Head of caudate nucleus (tissue), 42 donors: ENCODE measurements around the gene DOK7.

Experiments used
- DNase-seq, 42 donors: peaks; one replicate each; pipeline versions ENCODE4 v3.0.0 to v3.0.0-alpha.2; 2020 to 2021; ENCODE audit warnings: mixed read lengths in 7 of 42
- intact Hi-C: fragments of 100-400 bp; cut with DNase I; formaldehyde crosslinking; loops from one replicate; pipeline ENCODE4 v1.15.0; 2022

Gene DOK7

GRCh38 chr4:3424522-3425095 is 38.5 kb upstream of the DOK7 start:
- no peak for DNase-seq
- intact Hi-C loops, result no loop called here

- no peak for DNase-seq
- intact Hi-C loops, result no loop called here
Observed at GRCh38 chr4:3426465-3427133, 36.5 kb upstream of the DOK7 start.

GRCh38 chr4:3427134-3427476 is 36.0 kb upstream of the DOK7 start:
- intact Hi-C loops, result no loop called here
- DNase-seq, result no peak

- intact Hi-C loops, result no loop called here
- no peak for DNase-seq
Observed at GRCh38 chr4:3427706-3428446, 35.2 kb upstream of the DOK7 start.

- DNase-seq, result no peak
- intact Hi-C loops, result no loop called here
Observed at GRCh38 chr4:3429651-3430050, 33.5 kb upstream of the DOK7 start.

GRCh38 chr4:3430524-3430923 is 32.6 kb upstream of the DOK7 start:
- no peak for DNase-seq
- intact Hi-C loops, result no loop called here

- no peak for DNase-seq
- intact Hi-C loops, result no loop called here
Observed at GRCh38 chr4:3431446-3431993, 31.6 kb upstream of the DOK7 start.

GRCh38 chr4:3432381-3432790 is 30.7 kb upstream of the DOK7 start:
- intact Hi-C loops, result no loop called here
- peak in 1 of 42 donors; percentile 1 for DNase-seq

GRCh38 chr4:3433138-3433869 is 29.8 kb upstream of the DOK7 start:
- DNase-seq, result no peak

GRCh38 chr4:3434881-3435685 is 28.0 kb upstream of the DOK7 start:
- DNase-seq, result no peak

More at GRCh38 chr4:3433138-3433869, 29.8 kb upstream of the DOK7 start:
- intact Hi-C loops, result no loop called here

GRCh38 chr4:3435686-3435956 is 27.5 kb upstream of the DOK7 start:
- no peak for DNase-seq
- intact Hi-C loops, result no loop called here

More at GRCh38 chr4:3434881-3435685, 28.0 kb upstream of the DOK7 start:
- intact Hi-C loops, result no loop called here

- intact Hi-C loops, result no loop called here
- no peak for DNase-seq
Observed at GRCh38 chr4:3436048-3436797, 26.9 kb upstream of the DOK7 start.

GRCh38 chr4:3436798-3437581 is 26.1 kb upstream of the DOK7 start:
- intact Hi-C loops, result no loop called here
- DNase-seq, result peak in 28 of 42 donors; percentile 23 to 84 (median 58)

GRCh38 chr4:3437582-3437936 is 25.5 kb upstream of the DOK7 start:
- intact Hi-C loops, result no loop called here
- DNase-seq, result no peak

GRCh38 chr4:3437998-3438846 is 24.9 kb upstream of the DOK7 start:
- intact Hi-C loops, result no loop called here
- DNase-seq, result no peak

- intact Hi-C loops, result no loop called here
- DNase-seq, result no peak
Observed at GRCh38 chr4:3438847-3439180, 24.3 kb upstream of the DOK7 start.

- no peak for DNase-seq
- intact Hi-C loops, result no loop called here
Observed at GRCh38 chr4:3439391-3439790, 23.7 kb upstream of the DOK7 start.
